NOMO-1 (cell line): ENCODE data around the gene DEPDC5.
"Not testable (repeated sequence)": the region's sequence is repeated elsewhere in the genome, so short reads cannot be mapped to it uniquely, and the experiment has no call there.

Experiments used
- DNase-seq, 2 experiments: peaks; one replicate each; lab custom pipeline; 2025; ENCODE audit not compliant: unreplicated experiment in 2 of 2; lab: John Stamatoyannopoulos, UW

Gene DEPDC5

DNA sequence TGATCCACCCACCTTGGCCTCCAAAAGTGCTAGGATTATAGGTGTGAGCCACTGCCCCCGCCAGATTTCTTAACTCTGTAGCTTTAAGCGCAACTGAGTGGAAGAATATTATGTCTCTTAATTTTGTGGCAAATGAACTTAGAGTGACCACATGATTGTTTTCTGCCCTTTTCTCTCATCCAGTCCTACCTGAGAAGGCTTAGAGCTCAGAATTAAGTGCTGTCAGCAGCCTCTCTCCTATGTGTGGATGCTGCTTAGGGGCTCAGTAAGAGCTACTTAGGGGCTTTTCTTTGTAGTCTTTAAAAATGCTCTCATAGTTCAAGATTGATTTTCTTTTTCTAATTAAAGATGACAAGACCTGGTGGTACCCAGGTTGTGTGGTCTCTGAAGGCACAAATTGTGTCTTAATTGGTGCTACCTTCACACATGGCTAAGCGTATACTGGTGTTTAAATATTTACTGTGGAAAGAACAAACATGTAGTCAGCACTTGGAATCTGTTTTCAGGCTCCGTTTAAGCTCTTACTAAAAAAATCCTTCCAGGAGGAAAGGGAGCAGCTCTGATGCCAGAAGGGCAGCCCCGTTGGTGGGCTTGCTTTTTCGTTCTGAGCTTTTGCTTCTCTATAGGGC, 59.3 kb downstream of the DEPDC5 start:
- DNase-seq, result no peak

- not testable (repeated sequence) for DNase-seq
Observed at GRCh38 chr22:31813898-31814297, 60.1 kb downstream of the DEPDC5 start.

- DNase-seq, result no peak
Observed at GRCh38 chr22:31814942-31815341, 61.1 kb downstream of the DEPDC5 start.

DNA sequence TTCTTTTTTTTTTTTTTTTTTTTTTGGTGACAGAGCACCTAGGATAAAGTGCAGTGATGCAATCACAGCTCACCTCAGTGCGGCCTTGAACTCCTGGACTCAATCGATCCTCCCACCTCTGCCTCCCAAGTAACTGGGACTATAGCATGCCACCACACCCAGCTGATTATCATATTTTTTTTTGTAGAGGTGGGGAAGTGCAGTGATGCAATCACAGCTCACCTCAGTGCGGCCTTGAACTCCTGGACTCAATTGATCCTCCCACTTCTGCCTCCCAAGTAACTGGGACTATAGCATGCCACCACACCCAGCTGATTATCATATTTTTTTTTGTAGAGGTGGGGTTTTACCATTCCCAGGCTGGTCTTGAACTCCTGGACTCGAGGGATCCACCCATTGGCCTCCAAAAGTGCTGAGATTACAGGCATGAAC, 61.6 kb downstream of the DEPDC5 start:
- DNase-seq, result not testable (repeated sequence)

DNA sequence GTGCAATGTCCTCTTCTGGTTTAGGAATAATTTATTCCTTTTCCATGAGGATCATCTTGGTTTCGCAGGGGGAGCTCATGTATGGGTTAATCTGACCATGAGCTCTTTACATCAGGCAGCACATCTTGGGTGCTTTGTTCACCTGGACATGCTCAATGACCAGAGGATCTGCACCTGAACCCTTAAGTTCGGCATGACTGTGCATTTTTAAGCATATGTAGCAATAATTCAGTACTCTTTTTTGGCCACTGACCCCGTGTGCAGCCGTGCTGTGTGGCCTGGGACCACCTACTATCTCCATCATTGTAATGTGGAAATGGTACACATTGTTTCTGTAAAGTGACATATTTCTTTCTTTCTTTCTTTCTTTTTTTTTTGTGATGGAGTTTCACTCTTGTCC, 62.9 kb downstream of the DEPDC5 start:
- no peak for DNase-seq

- no peak for DNase-seq
Observed at GRCh38 chr22:31818481-31819392, 64.9 kb downstream of the DEPDC5 start.

- DNase-seq, result no peak
Observed at GRCh38 chr22:31820655-31821054, 66.8 kb downstream of the DEPDC5 start.

DNA sequence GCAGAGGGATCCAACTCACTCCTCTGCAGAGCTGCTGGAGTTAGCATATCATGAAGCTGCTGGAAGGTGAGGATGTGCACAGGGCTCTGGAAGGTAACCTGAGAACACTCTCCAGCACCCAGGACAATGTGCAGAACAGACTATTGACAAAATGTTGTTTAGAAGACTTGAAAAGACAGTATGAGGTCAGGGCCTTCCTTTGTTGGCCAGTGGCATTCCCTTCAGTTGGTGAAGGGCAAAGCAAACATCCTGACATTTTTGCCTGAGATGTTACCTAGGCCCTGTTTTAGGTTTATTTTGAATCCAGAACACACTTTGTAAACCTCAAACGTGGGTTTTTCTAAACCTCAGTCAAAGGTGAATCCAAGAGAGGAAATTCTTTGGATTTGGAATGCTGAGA, 67.8 kb downstream of the DEPDC5 start:
- no peak for DNase-seq

- no peak for DNase-seq
Observed at GRCh38 chr22:31822523-31822922, 68.7 kb downstream of the DEPDC5 start.

DNA sequence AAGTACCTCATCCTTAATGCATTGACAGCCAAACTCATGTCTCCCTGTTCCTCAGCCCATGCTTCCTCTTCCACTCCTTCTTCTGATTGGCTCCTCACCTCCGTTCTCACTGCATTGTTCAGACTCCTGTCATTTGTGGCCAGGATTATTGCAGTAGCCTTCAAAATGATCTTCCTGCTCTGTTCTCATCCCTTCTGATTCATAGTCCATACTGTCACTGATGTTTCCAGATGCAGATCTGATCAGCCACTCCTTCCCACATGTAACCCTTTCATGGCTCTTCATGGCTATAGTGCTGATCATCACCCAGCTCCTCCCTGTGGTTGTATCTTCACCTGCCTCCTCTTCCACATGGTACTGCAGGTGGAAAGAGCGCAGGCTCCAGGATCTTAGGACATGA, 71.7 kb downstream of the DEPDC5 start:
- DNase-seq, result no peak

GRCh38 chr22:31826443-31826842, 72.6 kb downstream of the DEPDC5 start:
- no peak for DNase-seq

- DNase-seq, result no peak
Observed at GRCh38 chr22:31828739-31829138, 74.9 kb downstream of the DEPDC5 start.

DNA sequence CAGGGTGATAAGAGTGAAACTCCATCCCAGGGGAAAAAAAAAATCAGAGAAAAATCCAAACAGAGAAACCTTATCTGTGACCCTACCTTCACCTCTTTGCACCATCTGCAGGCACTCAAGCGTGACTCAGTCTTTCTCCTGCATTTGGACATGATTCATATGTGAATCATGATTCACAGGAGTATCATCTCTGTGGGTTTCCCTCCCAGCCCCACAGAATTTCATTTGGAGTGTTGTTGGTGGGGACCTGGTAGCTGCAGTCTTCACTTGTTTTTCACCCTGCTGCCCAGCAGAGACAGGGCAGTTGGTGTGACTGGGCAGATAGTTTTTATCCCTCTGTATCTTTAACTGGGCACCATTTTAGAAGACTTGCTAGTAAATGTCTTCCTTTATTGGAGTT, 75.7 kb downstream of the DEPDC5 start:
- no peak for DNase-seq

- no peak for DNase-seq
Observed at GRCh38 chr22:31830721-31831070, 76.9 kb downstream of the DEPDC5 start.

- no peak for DNase-seq
Observed at GRCh38 chr22:31833930-31834329, 80.1 kb downstream of the DEPDC5 start.

DNA sequence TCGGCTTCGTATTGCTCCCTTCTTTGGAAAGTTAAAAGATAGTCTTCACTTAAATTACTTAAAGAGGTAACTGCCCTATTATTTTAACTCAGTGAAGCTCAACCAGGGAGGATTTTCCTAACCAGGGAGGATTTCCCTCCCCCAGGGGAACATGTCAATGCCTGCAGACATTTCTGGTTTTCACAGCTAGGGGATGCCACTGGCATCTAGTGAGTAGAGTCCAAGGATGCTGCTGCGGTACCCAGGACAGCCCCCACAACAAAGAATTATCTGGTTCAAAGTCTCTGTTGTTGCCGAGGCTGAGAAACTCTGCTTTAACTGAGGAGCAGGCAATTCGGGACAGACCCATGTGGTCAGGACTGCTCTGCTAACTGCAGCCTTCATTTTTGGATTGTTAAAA, 82.2 kb downstream of the DEPDC5 start:
- DNase-seq, result no peak

DNA sequence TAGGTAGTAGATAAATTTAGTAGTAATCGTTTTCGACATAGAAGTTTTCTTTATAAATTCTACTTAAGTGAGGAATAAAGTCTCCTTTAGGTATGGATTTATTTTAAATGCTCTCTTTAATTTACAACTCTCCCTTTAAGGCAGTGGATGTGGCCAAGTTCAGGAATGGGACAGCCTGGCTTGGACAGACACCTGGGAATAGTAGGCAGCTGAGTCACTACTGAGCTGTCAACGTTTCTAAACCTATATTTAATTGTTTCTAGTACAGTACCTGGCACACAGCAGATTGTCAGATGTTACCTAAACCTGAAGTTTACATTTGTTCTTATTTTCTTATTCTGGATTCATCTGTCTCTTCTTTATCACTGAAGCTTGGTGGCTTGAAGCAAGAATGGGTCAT, 85.1 kb downstream of the DEPDC5 start:
- DNase-seq, result no peak

- DNase-seq, result no peak
Observed at GRCh38 chr22:31839986-31840385, 86.2 kb downstream of the DEPDC5 start.

- DNase-seq, result no peak
Observed at GRCh38 chr22:31840585-31840984, 86.8 kb downstream of the DEPDC5 start.

DNA sequence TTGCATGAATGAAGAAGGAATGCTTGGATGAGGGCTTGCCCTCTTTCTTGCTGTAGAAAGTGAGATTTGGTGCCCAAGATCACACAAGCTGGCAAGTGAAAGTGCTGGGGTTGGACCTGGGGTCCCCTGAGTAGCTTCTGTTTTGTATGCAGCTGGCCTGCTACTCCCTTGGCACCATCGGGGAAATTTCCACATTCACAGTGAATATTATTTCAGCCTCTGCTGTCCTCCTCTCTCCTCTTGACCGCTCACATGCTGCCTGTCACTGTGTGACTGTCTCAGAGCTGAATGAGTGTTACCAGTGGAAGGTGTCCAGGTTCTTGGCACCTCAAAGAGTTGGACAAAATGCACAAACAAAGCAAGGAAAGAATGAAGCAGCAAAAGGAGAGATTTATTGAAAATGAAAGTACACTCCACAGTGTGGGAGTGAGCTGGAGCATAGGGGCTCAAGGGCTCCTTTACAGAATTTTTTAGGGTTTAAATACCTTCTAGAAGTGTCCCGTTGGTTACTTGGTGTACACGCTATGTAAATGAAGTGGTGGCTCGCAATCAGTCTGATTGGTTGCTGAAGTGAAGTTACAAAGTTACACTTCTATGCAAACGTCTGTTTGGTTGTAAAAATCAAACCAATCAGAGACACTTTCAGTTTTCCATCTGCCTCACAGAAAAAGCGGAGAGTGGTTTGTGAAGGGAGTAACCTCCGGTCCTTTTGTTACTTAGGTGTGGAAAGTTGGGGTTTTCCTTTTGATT, 87.4 kb downstream of the DEPDC5 start:
- DNase-seq, result no peak

DNA sequence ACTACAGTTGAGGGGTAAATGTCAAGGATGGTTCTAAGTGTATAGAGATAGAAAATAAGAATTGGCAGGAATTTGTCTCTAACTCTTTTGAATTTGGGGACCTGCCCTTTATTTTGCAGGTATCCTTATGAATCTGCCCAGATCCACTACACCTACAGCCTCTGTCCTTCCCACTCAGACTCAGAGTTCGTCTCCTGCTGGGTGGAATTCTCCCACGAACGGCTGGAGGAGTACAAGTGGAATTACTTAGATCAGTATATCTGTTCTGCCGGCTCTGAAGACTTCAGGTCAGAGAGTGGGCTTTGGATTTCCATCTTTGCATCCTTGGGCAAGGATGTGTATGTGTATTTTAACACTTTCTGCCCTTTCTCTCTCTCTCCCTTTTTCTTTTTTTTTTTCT, 89.7 kb downstream of the DEPDC5 start:
- DNase-seq, result no peak

DNA sequence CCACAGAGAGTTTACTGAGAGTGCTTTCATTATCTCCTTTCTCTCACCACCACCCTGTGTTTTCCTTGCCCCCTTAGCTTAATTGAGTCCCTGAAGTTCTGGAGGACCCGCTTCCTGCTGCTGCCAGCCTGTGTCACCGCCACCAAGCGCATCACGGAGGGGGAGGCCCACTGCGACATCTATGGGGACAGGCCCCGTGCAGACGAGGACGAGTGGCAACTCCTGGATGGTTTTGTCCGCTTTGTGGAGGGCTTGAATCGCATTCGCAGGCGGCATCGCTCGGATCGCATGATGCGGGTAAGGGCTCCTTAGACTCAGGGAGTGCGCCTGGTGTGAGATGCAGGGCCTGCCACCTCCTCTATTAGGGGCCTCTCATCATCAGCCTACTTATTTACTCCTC, 91.1 kb downstream of the DEPDC5 start:
- DNase-seq, result no peak
